RWPE2 (cell line): ENCODE data around the gene NET1.

Source experiments
- ATAC-seq: fragments of 200-7000 bp; cut with Tn5 transposase; 3 replicates; pipeline ENCODE4 v1.9.1; 2021; ENCODE audit warnings: low read depth
- DNase-seq: peaks from one replicate; pipeline ENCODE4 v3.0.0-alpha.2; 2020; ENCODE audit warnings: low spot score
- H3K27ac ChIP-seq: fragments of 450-650 bp; 2 replicates; pipeline ENCODE4 v1.5.1; 2017; ENCODE audit warnings: mild to moderate bottlenecking; ENCODE audit not compliant: poor library complexity, severe bottlenecking
- H3K27me3 ChIP-seq: fragments of 250-450 bp; sonication (Bioruptor Pico); 2 replicates; pipeline ENCODE4 v1.5.1; 2021; ENCODE audit warnings: mild to moderate bottlenecking, moderate library complexity; ENCODE audit not compliant: insufficient read depth, poor library complexity, severe bottlenecking
- H3K36me3 ChIP-seq: fragments of 250-450 bp; sonication (Bioruptor Pico); 2 replicates; pipeline ENCODE4 v1.5.1; 2020; ENCODE audit warnings: low read depth, mild to moderate bottlenecking, moderate library complexity
- H3K4me1 ChIP-seq: fragments of 250-450 bp; sonication (Bioruptor Pico); 2 replicates; pipeline ENCODE4 v1.5.1; 2021; ENCODE audit warnings: mild to moderate bottlenecking, moderate library complexity; ENCODE audit not compliant: insufficient read depth, poor library complexity, severe bottlenecking
- H3K4me3 ChIP-seq: fragments of 250-450 bp; sonication (Bioruptor Pico); 2 replicates; pipeline ENCODE4 v1.5.1; 2021; ENCODE audit warnings: mild to moderate bottlenecking, moderate library complexity; ENCODE audit not compliant: severe bottlenecking
- H3K9me3 ChIP-seq: fragments of 250-450 bp; sonication (Bioruptor Pico); 2 replicates; pipeline ENCODE4 v1.5.1; 2021; ENCODE audit warnings: mild to moderate bottlenecking, moderate library complexity; ENCODE audit not compliant: severe bottlenecking
- TF ChIP-seq, protein P1 (sequence below): fragments of 450-650 bp; IDR thresholded peaks from one replicate; pipeline ENCODE4 v1.5.1; 2017; ENCODE audit warnings: mild to moderate bottlenecking, moderate library complexity; ENCODE audit not compliant: poor library complexity, severe bottlenecking

The NET1 gene

DNA sequence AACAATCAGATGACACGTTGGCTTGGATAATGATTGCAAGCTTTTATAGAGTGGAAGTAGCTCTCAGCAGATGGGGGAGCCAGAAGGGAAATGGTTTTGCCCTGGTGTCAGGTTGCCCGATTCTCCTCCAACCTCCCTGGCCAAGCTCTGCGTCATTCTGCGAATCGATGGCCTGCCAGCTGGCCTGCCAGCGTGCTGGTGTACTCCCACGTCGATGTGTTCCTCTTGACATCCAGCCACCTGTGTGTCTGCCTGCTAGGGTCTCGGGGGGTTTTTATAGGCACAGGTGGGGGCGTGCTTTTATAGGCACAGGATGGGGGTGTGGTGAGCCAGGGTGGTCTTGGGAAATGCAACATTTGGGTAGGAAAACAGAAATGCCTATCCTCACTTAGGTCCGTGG lies 4.6 kb downstream of the NET1 start:
- Histone ChIP-seq H3K4me3 (no peak overlapping the region), H3K27ac (no peak overlapping the region), H3K4me1 (peaks cover 9% of the 10 kb centered on the region), H3K36me3 (peaks cover 23% of the 10 kb centered on the region), H3K27me3 (no peaks in the 10 kb centered on the region), H3K9me3 (peaks cover 18% of the 10 kb centered on the region)
- no peak for ATAC-seq
- TF ChIP-seq, protein P1, sequence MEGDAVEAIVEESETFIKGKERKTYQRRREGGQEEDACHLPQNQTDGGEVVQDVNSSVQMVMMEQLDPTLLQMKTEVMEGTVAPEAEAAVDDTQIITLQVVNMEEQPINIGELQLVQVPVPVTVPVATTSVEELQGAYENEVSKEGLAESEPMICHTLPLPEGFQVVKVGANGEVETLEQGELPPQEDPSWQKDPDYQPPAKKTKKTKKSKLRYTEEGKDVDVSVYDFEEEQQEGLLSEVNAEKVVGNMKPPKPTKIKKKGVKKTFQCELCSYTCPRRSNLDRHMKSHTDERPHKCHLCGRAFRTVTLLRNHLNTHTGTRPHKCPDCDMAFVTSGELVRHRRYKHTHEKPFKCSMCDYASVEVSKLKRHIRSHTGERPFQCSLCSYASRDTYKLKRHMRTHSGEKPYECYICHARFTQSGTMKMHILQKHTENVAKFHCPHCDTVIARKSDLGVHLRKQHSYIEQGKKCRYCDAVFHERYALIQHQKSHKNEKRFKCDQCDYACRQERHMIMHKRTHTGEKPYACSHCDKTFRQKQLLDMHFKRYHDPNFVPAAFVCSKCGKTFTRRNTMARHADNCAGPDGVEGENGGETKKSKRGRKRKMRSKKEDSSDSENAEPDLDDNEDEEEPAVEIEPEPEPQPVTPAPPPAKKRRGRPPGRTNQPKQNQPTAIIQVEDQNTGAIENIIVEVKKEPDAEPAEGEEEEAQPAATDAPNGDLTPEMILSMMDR, result no peak
- DNase-seq, result no peak

DNA sequence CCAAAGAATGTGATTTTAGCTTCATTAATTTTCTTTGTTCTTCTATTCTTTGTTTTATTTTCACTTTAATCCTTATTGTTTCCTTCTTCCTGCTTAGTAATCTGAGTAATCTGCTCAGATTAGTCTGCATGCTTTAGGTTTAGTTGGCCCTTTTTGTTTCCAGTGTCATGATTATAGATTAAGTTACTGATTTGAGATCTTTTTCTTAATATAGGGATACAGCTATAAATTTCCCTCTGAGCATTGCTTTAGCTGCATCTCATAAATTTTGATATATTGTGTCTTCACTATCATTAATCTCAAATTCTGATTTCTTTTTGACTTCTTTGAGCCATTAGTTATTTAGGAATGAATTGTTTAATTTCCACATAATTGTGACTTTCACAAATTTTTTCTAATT lies 6.2 kb downstream of the NET1 start:
- Histone ChIP-seq H3K27ac (no peak overlapping the region), H3K4me1 (peaks cover 9% of the 10 kb centered on the region), H3K9me3 (peaks cover 18% of the 10 kb centered on the region), H3K36me3 (peaks cover 23% of the 10 kb centered on the region), H3K4me3 (no peak overlapping the region), H3K27me3 (no peaks in the 10 kb centered on the region)
- no peak for DNase-seq
- TF ChIP-seq, protein P1, result no peak
- no peak for ATAC-seq

DNA sequence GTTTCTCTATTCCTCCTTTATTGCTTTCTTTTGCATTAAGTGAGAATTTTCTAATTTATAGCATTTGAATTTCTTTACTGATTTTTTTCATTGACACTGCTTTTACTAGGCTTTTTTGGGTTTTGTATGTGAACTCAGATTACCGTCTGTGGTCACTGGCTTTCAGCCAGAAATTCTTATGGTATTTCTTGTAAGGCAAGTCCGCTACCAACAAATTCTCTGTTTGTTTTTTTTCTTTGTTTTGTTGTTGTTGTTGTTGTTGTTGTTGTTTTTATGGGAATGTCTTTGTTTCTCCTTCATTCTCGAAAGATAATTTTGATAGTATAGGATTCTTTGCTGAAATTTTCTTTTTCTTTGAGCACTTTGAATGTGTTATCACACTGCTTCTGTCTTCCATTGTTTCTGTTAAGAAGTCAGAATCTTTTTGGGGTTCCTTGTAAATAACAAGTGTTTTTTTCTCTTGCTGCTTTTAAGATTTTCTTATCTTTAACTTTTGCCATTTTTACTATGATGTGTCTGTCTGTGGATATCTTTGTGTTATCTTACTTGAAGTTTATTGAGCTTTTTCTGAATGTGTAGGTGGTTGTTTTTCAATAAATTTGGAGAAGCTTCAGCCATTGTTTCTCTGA lies 7.2 kb downstream of the NET1 start:
- TF ChIP-seq, protein P1, result no peak
- Histone ChIP-seq H3K9me3 (peaks cover 18% of the 10 kb centered on the region), H3K27me3 (no peaks in the 10 kb centered on the region), H3K27ac (no peak overlapping the region), H3K4me1 (peaks cover under 1% of the 10 kb centered on the region), H3K4me3 (no peak overlapping the region), H3K36me3 (peaks cover 18% of the 10 kb centered on the region)
- ATAC-seq, result no peak
- DNase-seq, result no peak

DNA sequence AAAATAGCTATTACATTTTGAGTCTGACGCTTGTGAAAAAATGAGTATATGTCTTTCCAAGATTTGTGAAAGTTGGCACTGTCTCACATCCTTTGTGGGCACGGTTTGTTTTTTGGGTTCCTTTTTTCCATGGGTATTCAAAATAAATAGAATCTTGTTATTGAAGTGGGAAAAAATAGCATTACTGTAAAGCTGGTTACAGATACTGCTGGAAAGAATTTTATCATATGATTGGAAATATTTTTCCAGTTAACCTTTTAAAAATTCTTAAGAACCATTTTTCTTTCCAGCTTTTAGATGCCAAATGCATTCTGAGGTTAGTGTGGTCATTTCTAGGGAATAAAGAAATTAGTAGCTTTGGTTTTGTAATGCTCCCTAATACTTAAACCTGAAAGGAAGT lies 11.4 kb downstream of the NET1 start:
- no peaks in the 10 kb centered on the region for H3K27me3 ChIP-seq
- peaks cover 2% of the 10 kb centered on the region for H3K9me3 ChIP-seq
- peaks cover 3% of the 10 kb centered on the region for H3K4me1 ChIP-seq
- H3K36me3 ChIP-seq, result peaks cover 23% of the 10 kb centered on the region
- no peak overlapping the region for H3K27ac ChIP-seq
- TF ChIP-seq, protein P1, result no peak
- H3K4me3 ChIP-seq, result no peak overlapping the region
- DNase-seq, result no peak
- ATAC-seq, result no peak

DNA sequence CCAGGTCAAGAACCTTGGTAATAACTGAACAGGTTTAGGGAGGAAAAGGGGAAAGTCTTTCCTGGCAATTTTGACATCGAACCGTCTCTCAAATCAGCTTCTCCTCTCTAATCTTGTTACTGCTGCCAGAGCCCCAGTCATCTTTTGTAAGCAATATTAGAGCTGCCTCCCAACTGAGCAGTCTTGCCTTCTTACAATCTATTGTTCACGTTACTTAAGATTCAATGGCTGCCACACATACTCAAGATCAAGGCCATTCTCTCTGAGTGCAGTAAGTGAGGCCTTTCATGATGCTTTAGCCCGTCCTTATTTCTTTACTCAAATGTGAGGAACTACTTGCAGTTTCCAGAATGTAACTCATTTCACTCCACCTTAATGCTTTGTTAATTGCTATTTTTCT lies 12.4 kb downstream of the NET1 start:
- H3K4me1 ChIP-seq, result peaks cover 3% of the 10 kb centered on the region
- no peak overlapping the region for H3K27ac ChIP-seq
- no peak for DNase-seq
- peaks cover 28% of the 10 kb centered on the region for H3K36me3 ChIP-seq
- no peaks in the 10 kb centered on the region for H3K27me3 ChIP-seq
- no peaks in the 10 kb centered on the region for H3K9me3 ChIP-seq
- no peak overlapping the region for H3K4me3 ChIP-seq
- ATAC-seq, result no peak
- TF ChIP-seq, protein P1, result no peak
